ENCODE results near the gene ZC3H7B. TPM values are rescaled to one million over a fixed set of nuclear protein-coding genes. Genes with fewer than 3 reads are reported as not detected.
A peak's percentile ranks its signal among the peaks of the same experiment; 100 is the strongest.

The ZC3H7B gene
- total RNA-seq, 1 donor from 2014 or later = 25.8 TPM

- H3K9ac ChIP-seq = no peak overlapping the region
- no peak overlapping the region for H3K4me3 Mint-ChIP-seq
- no peak overlapping the region for H3K27ac ChIP-seq
Measured at GRCh38 chr22:41357191-41357590, 55.9 kb downstream of the ZC3H7B start.

GRCh38 chr22:41358927-41359326 lies 57.6 kb downstream of the ZC3H7B start:
- Mint-ChIP-seq H3K27me3 (ENCODE audit: insufficient read depth, low read depth) (peaks cover 5% of the 10 kb centered on the region), H3K36me3 (peaks cover 5% of the 10 kb centered on the region)
- H3K36me3 ChIP-seq = no peaks in the 10 kb centered on the region

More at GRCh38 chr22:41357191-41357590, 55.9 kb downstream of the ZC3H7B start:
- Histone ChIP-seq H3K4me3 (no peak overlapping the region), H3F3A (ENCODE audit: low read depth) (peaks cover 13% of the 10 kb centered on the region), H4K20me1 (ENCODE audit: low read depth) (peaks cover 4% of the 10 kb centered on the region), H3K9me3 (ENCODE audit: low read depth) (no peaks in the 10 kb centered on the region), H3K4me2 (no peak overlapping the region), H3K27me3 (no peaks in the 10 kb centered on the region), H3K79me2 (ENCODE audit: low read depth) (no peaks in the 10 kb centered on the region), H2AFZ (replicated peaks) (no peak overlapping the region), H3K36me3 (no peaks in the 10 kb centered on the region), H3K4me1 (peaks cover 13% of the 10 kb centered on the region)
- H3K27me3 Mint-ChIP-seq (ENCODE audit: insufficient read depth, low read depth) = peaks cover 5% of the 10 kb centered on the region
- H3K4me1 Mint-ChIP-seq = peaks cover 10% of the 10 kb centered on the region
- H3K9me3 Mint-ChIP-seq = no peaks in the 10 kb centered on the region
- no peak overlapping the region for H3K27ac Mint-ChIP-seq
- H3K36me3 Mint-ChIP-seq = peaks cover 6% of the 10 kb centered on the region
- DNase-seq (ENCODE audit: low spot score) = no peak
- TF ChIP-seq EZH2phosphoT487 (IDR thresholded peaks at IDR 0.05) (no peak), CTCF (IDR thresholded peaks at IDR 0.05) (no peak), EZH2 (IDR thresholded peaks at IDR 0.05) (no peak)

GRCh38 chr22:41359376-41359775 lies 58.1 kb downstream of the ZC3H7B start:
- Histone ChIP-seq H3F3A (ENCODE audit: low read depth) (peaks cover 13% of the 10 kb centered on the region), H3K79me2 (ENCODE audit: low read depth) (no peaks in the 10 kb centered on the region), H2AFZ (replicated peaks) (no peak overlapping the region), H3K4me2 (peak overlapping the region; percentile 35), H3K27me3 (no peaks in the 10 kb centered on the region), H3K9me3 (ENCODE audit: low read depth) (no peaks in the 10 kb centered on the region), H3K36me3 (no peaks in the 10 kb centered on the region), H3K4me1 (peaks cover 13% of the 10 kb centered on the region), H3K4me3 (no peak overlapping the region), H3K27ac (peak overlapping the region; percentile 70), H3K9ac (no peak overlapping the region), H4K20me1 (ENCODE audit: low read depth) (peaks cover 4% of the 10 kb centered on the region)
- H3K4me1 Mint-ChIP-seq = peaks cover 16% of the 10 kb centered on the region
- no peak overlapping the region for H3K27ac Mint-ChIP-seq
- no peak overlapping the region for H3K4me3 Mint-ChIP-seq
- DNase-seq (ENCODE audit: low spot score) = no peak
- TF ChIP-seq EZH2 (IDR thresholded peaks at IDR 0.05) = no peak
- no peak for TF ChIP-seq EZH2phosphoT487 (IDR thresholded peaks at IDR 0.05)
- TF ChIP-seq CTCF (IDR thresholded peaks at IDR 0.05) = no peak
- peaks cover 2% of the 10 kb centered on the region for H3K27me3 Mint-ChIP-seq (ENCODE audit: insufficient read depth, low read depth)
- peaks cover 5% of the 10 kb centered on the region for H3K36me3 Mint-ChIP-seq
- no peaks in the 10 kb centered on the region for H3K9me3 Mint-ChIP-seq

More at GRCh38 chr22:41358927-41359326, 57.6 kb downstream of the ZC3H7B start:
- peaks cover 13% of the 10 kb centered on the region for H3K4me1 ChIP-seq
- H3K4me3 ChIP-seq = no peak overlapping the region
- Mint-ChIP-seq H3K4me3 (no peak overlapping the region), H3K9me3 (no peaks in the 10 kb centered on the region), H3K27ac (no peak overlapping the region), H3K4me1 (peaks cover 12% of the 10 kb centered on the region)
- H3F3A ChIP-seq (ENCODE audit: low read depth) = peaks cover 13% of the 10 kb centered on the region
- H3K79me2 ChIP-seq (ENCODE audit: low read depth) = no peaks in the 10 kb centered on the region
- H4K20me1 ChIP-seq (ENCODE audit: low read depth) = peaks cover 4% of the 10 kb centered on the region
- DNase-seq (ENCODE audit: low spot score) = no peak
- TF ChIP-seq EZH2 (IDR thresholded peaks at IDR 0.05) (no peak), EZH2phosphoT487 (IDR thresholded peaks at IDR 0.05) (no peak)
- no peak overlapping the region for H3K4me2 ChIP-seq
- H2AFZ ChIP-seq (replicated peaks) = no peak overlapping the region
- no peak overlapping the region for H3K27ac ChIP-seq
- H3K27me3 ChIP-seq = no peaks in the 10 kb centered on the region
- H3K9me3 ChIP-seq (ENCODE audit: low read depth) = no peaks in the 10 kb centered on the region
- H3K9ac ChIP-seq = no peak overlapping the region

GRCh38 chr22:41360126-41360525 lies 58.8 kb downstream of the ZC3H7B start:
- H3K4me3 ChIP-seq = no peak overlapping the region
- peaks cover 13% of the 10 kb centered on the region for H3F3A ChIP-seq (ENCODE audit: low read depth)

More at GRCh38 chr22:41360126-41360525, 58.8 kb downstream of the ZC3H7B start:
- peaks cover 16% of the 10 kb centered on the region for H3K4me1 ChIP-seq
- H3K9ac ChIP-seq = no peak overlapping the region
- H3K27ac Mint-ChIP-seq = no peak overlapping the region
- no peaks in the 10 kb centered on the region for H3K27me3 ChIP-seq
- H3K9me3 ChIP-seq (ENCODE audit: low read depth) = no peaks in the 10 kb centered on the region
- H3K9me3 Mint-ChIP-seq = no peaks in the 10 kb centered on the region
- peaks cover 2% of the 10 kb centered on the region for H3K36me3 Mint-ChIP-seq
- no peak for TF ChIP-seq CTCF (IDR thresholded peaks at IDR 0.05)
- TF ChIP-seq EZH2phosphoT487 (IDR thresholded peaks at IDR 0.05) = no peak
- no peak for TF ChIP-seq EZH2 (IDR thresholded peaks at IDR 0.05)
- peaks cover 21% of the 10 kb centered on the region for H3K4me1 Mint-ChIP-seq
- DNase-seq (ENCODE audit: low spot score) = peak; percentile 72
- H4K20me1 ChIP-seq (ENCODE audit: low read depth) = peaks cover 4% of the 10 kb centered on the region
- no peak overlapping the region for H3K4me3 Mint-ChIP-seq
- H3K79me2 ChIP-seq (ENCODE audit: low read depth) = no peaks in the 10 kb centered on the region
- no peak overlapping the region for H2AFZ ChIP-seq (replicated peaks)
- peaks cover 4% of the 10 kb centered on the region for H3K27me3 Mint-ChIP-seq (ENCODE audit: insufficient read depth, low read depth)
- H3K27ac ChIP-seq = no peak overlapping the region
- H3K4me2 ChIP-seq = peak overlapping the region; percentile 35
- H3K36me3 ChIP-seq = no peaks in the 10 kb centered on the region

All from neural progenitor cell (in vitro differentiated cells).